ENCODE results near the gene SMYD3. TPM values are rescaled to one million over a fixed set of nuclear protein-coding genes. Genes with fewer than 3 reads are reported as not detected.

SMYD3 gene
- total and polyA plus RNA-seq, 9 donors = 10.8 to 24.0 (median 13.7) TPM

DNA sequence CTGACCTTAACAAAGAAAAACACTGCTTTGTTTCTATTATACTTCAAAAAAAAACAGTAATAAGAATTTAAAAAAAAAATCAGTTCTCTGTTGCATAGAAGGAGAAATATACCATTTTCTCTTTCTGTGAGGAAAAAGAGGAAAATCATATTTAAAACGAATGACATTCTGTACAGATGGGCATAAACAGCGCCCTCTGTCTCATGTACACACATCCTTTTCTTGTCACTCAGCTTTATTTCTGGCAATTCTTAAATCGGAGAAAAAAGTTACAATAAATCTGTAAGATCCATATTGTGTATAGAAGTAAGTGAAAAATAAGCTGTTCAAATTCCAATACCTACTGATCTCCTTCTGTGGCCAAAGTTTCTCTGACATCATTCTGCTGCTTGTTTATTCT is 245.4 kb downstream of the SMYD3 start:
- Histone ChIP-seq H3K27me3 (no peaks in the 10 kb centered on the region), H3K36me3 (no peaks in the 10 kb centered on the region), H3K4me1 (ENCODE audit: insufficient read depth) (no peaks in the 10 kb centered on the region), H3K27ac (no peak overlapping the region), H3K9me3 (no peaks in the 10 kb centered on the region), H3K4me3 (no peak overlapping the region)
- DNase-seq = no peak
- 63 to 87% (median 78%) methylated on average over 3 of the region's 3 CpGs for WGBS, 3 donors
- intact Hi-C loops (cut with DNase I) = no loop called here
- TF ChIP-seq, protein P1, sequence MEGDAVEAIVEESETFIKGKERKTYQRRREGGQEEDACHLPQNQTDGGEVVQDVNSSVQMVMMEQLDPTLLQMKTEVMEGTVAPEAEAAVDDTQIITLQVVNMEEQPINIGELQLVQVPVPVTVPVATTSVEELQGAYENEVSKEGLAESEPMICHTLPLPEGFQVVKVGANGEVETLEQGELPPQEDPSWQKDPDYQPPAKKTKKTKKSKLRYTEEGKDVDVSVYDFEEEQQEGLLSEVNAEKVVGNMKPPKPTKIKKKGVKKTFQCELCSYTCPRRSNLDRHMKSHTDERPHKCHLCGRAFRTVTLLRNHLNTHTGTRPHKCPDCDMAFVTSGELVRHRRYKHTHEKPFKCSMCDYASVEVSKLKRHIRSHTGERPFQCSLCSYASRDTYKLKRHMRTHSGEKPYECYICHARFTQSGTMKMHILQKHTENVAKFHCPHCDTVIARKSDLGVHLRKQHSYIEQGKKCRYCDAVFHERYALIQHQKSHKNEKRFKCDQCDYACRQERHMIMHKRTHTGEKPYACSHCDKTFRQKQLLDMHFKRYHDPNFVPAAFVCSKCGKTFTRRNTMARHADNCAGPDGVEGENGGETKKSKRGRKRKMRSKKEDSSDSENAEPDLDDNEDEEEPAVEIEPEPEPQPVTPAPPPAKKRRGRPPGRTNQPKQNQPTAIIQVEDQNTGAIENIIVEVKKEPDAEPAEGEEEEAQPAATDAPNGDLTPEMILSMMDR (IDR thresholded peaks at IDR 0.05) = no peak
- TF ChIP-seq POLR2A (IDR thresholded peaks at IDR 0.05) = no peak
- TF ChIP-seq EP300 (IDR thresholded peaks at IDR 0.05) = no peak

GRCh38 chr1:246258250-246258649 is 248.8 kb downstream of the SMYD3 start:
- H3K4me3 ChIP-seq = no peak overlapping the region
- no peaks in the 10 kb centered on the region for H3K36me3 ChIP-seq
- TF ChIP-seq EP300 (IDR thresholded peaks at IDR 0.05) = no peak
- TF ChIP-seq, protein P1 (IDR thresholded peaks at IDR 0.05) = no peak
- no peak for TF ChIP-seq POLR2A (IDR thresholded peaks at IDR 0.05)

DNA sequence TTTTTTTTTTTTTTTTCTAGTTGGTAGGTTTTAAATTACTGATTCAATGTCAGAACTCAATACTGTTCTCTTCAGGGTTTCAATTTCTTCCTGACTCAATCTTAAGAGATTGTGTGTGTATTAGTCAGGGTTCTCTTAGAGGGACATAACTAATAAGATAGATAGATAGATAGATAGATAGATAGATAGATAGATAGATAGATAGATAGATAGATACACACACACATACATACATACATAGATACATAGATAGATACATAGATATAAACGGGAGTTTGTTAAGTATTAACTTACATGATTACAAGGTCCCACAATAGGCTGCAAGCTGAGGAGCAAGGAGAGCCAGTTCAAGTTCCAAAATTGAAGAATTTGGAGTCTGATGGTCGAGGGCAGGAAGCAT is 251.3 kb downstream of the SMYD3 start:
- Histone ChIP-seq H3K27me3 (no peaks in the 10 kb centered on the region), H3K27ac (no peak overlapping the region), H3K4me1 (ENCODE audit: insufficient read depth) (no peaks in the 10 kb centered on the region), H3K4me3 (no peak overlapping the region), H3K9me3 (no peaks in the 10 kb centered on the region), H3K36me3 (no peaks in the 10 kb centered on the region)
- TF ChIP-seq POLR2A (IDR thresholded peaks at IDR 0.05) = no peak
- TF ChIP-seq EP300 (IDR thresholded peaks at IDR 0.05) = no peak
- TF ChIP-seq, protein P1 (IDR thresholded peaks at IDR 0.05) = no peak
- 92 to 96% (median 95%) methylated on average over 2 of the region's 2 CpGs for WGBS, 3 donors
- intact Hi-C loops (cut with DNase I) = no loop called here
- DNase-seq = no peak

More at GRCh38 chr1:246258250-246258649, 248.8 kb downstream of the SMYD3 start:
- no peaks in the 10 kb centered on the region for H3K9me3 ChIP-seq
- intact Hi-C loops (cut with DNase I) = no loop called here
- no peak for DNase-seq
- no peaks in the 10 kb centered on the region for H3K4me1 ChIP-seq (ENCODE audit: insufficient read depth)
- 75 to 98% (median 89%) methylated on average over 4 of the region's 4 CpGs for WGBS, 3 donors
- H3K27me3 ChIP-seq = no peaks in the 10 kb centered on the region
- H3K27ac ChIP-seq = no peak overlapping the region

DNA sequence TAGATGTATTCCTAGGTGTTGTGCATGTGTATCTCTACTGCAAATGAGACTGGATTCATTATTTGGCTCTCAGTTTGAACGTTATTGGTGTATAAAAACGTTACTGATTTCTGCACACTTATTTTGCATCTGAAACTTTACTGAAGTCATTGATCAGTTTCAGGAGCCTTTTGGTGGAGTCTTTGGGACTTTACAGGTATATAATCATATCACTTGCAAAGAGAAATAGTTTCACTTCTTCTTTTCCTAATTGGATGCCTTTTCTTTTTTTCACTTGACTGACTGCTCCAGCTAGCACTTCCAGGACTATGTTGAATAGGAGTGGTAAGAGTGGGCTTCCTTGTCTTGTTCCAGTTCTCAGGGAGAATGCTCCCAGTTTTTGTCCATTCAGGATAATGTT is 252.2 kb downstream of the SMYD3 start:
- Histone ChIP-seq H3K36me3 (no peaks in the 10 kb centered on the region), H3K4me3 (no peak overlapping the region), H3K27me3 (no peaks in the 10 kb centered on the region), H3K27ac (no peak overlapping the region), H3K9me3 (no peaks in the 10 kb centered on the region), H3K4me1 (ENCODE audit: insufficient read depth) (no peaks in the 10 kb centered on the region)
- TF ChIP-seq EP300 (IDR thresholded peaks at IDR 0.05) (no peak), POLR2A (IDR thresholded peaks at IDR 0.05) (no peak)
- TF ChIP-seq, protein P1 (IDR thresholded peaks at IDR 0.05) = no peak
- intact Hi-C loops (cut with DNase I) = no loop called here
- WGBS, 3 donors = 82 to 91% (median 87%) methylated on average over 2 of the region's 2 CpGs
- DNase-seq = no peak
